ENCODE measurements around the gene DSC2.

The DSC2 gene

DNA sequence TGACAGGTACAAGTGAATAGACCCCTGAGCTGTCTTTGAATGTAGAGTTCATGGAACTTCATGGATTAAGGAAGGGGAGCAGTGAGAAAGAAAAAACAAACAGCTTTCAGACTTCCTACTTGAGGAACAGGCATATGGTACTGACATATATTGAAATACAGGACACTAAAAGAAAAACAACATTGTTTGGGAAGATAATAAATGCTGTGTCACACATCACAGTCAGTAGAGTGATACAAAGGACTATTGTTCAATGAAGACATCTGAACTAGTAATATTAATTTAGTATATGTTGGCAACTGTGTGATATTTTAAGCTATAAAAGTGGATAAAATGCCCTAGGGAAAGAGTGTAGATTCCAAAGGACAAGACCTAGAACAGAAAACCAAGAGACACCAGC lies 3.3 kb downstream of the DSC2 start:
- DNase-seq (ENCODE audit: low read depth): no peak

DNA sequence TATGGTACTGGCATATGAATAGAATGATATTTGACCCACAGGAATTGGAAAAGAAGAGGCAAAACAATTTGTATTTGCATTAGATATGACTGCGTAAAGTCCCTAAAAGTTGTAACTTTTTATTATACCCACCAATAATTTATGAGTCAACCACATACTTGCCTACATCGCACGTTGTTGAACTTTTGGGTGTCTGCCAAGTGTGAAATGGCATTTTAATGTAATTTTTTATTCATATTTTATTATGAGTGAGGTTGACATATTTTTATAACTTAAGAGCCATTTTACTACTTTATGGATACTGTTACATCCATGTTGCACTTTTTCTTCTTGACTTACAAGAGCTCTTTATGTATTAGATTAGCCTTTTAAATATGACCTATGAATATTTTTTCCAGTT lies 4.6 kb downstream of the DSC2 start:
- no peak for DNase-seq (ENCODE audit: low read depth)

DNA sequence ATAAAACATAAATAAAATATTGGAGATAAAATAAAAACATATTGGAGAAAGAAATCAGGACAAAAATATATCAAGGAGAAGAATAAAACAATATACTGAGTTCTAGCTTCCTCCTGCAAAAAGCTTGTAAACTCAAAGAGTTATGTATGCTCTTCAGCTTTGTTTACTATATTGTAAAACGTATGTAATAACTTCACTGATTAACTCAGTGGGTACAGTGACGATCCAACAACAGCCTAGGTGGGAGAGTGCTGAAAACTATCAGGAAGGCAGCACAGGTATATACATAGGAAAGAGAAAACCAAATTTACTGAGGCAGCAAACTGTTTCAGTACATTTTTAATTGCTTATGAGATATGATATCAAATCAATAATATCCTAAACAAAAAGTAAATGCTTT lies 8.3 kb downstream of the DSC2 start:
- DNase-seq (ENCODE audit: low read depth): no peak

DNA sequence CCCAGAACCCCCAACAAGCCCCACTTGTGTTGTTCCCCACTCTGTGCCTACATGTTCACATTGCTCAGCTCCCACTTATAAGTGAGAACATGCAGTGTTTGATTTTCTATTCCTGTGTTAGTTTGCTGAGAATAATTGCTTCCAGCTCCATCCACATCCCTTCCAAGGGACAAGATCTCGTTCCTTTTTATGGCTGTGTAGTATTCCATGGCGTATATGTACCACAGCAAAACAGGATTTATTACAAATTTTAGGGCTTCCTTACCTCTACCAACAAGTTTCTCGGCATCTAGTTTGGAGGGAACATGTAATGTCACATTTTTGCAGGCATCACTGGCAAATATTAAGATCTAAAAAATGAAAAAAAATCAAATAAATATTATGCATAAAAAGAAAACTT lies 8.9 kb downstream of the DSC2 start:
- DNase-seq (ENCODE audit: low read depth): no peak

DNA sequence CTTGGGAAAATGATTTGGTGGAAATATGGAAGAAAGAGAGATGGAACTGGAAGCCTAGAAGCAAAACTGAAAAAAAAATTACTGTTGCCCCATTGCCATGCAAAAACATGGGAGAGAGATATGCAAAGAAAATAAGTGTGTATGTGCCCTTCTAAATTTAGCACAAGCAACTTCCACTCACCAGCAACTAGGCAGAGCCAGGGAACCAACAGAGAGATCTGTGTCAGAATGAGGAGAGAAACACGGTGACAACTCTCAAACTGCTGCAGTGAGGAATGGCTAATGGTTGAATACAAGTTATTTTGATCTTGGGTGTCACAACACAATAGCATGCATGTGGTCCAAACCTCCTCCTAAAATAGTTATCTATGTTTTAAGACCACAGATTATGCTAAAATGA lies 10.9 kb downstream of the DSC2 start:
- DNase-seq (ENCODE audit: low read depth): no peak

DNA sequence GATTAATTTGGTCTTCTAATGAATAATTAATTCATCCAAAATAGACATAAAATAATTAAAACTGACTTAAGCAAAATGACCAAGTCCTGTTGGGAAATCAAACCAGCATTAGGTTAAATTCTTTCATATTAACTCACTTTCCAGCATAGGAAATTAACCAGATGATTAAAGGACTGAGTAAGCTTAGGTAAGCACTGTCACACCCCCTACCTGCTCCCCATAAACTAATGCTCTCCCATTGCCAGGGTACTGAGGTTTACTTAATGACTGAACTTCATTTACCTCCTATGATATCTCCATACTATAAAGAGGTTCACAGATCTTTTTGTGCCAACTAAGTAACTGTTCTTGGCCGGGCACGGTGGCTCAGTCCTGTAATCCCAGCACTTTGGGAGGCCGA lies 13.7 kb downstream of the DSC2 start:
- no peak for DNase-seq (ENCODE audit: low read depth)

DNA sequence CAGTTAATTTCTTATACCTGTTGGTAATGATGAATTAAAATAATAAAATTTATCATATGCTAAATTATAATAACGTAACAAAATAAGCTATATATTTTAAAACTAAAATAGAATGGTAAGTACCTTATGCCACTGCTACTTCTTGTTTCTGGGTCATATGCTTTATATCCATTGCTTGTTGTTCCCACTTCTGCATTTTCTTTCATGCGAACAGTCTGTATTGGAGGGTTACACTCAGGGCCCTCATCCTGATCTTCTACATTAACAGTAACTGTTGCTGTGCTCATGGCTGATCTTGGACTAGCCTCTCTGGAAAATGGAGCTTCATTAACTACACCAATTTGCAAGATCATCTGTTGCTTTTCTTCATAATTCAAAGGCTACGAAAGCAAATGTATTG lies 22.2 kb downstream of the DSC2 start:
- no peak for DNase-seq (ENCODE audit: low read depth)

DNA sequence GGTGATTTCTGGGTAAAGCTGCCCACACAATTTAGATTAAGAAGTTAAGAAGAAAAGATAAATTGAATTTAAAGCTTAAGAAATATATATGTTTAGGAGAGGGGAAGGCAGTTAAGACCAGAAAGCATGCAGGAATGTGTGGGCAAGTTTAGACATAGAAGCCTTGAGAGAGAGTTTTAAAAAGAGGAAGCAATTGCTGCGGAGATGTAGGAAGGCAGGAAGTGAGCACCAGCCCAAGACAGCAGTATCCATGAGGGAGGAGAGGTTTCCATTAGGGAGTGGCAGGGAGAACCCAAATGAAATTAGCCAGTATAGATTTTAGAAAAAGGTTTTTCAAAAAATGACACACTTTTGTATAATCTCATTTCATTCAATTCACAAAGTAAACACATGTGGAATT lies 24.3 kb downstream of the DSC2 start:
- no peak for DNase-seq (ENCODE audit: low read depth)

DNA sequence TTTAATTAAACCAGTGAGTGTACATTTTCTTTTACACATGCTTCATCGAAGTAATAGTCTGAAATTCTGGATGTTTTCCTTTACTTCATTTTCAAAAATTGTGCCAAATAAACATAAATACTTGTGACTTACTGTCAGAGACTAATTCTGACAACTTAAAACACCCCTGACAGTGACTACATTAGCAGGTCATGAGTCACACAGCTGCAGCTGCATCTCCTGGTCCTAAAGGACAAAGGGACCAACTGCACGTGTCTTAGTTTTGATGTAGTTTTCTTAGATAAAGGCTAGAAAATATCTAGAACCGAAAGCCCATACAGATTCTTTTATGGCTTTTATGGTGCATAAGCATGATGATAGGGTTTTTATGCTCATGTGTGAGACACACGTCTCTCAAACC lies 30.0 kb downstream of the DSC2 start:
- no peak for DNase-seq (ENCODE audit: low read depth)

DNA sequence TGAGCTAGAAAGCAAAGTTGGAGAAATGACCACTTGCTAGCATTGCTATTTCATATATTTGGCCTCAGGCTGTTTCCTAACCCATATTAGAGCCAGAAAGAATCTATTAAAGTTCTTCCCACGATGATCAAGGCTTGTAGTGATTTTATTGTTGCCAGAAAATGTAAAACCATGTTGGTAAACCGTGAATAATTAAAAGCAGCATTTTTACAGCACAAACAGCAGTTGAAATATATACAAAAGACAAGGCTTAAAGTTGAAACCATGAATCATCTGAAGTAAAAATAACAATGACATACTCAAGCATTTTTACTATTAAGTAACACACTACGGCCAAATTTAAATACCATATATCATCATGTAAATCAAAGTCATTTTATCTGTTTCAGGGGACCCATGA lies 32.0 kb downstream of the DSC2 start:
- DNase-seq (ENCODE audit: low read depth): no peak

DNA sequence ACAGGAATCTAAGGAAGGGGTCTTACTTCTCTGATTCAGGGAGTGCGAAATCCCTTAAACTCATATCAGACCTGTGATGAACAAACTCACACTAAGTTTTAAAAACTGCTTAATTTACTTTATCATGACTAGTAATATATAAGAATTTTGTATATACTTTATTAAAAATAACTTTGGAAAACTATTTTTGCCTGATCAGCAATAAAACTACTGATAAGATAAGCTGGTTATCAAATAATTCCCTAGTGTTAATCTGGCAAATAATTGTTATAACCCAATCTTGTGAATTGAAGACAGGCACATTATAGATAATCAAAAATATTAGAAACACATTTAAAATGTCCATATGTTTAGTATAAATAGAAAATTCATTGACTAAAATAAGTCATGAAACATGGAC lies 36.0 kb downstream of the DSC2 start:
- DNase-seq (ENCODE audit: low read depth): no peak

DNA sequence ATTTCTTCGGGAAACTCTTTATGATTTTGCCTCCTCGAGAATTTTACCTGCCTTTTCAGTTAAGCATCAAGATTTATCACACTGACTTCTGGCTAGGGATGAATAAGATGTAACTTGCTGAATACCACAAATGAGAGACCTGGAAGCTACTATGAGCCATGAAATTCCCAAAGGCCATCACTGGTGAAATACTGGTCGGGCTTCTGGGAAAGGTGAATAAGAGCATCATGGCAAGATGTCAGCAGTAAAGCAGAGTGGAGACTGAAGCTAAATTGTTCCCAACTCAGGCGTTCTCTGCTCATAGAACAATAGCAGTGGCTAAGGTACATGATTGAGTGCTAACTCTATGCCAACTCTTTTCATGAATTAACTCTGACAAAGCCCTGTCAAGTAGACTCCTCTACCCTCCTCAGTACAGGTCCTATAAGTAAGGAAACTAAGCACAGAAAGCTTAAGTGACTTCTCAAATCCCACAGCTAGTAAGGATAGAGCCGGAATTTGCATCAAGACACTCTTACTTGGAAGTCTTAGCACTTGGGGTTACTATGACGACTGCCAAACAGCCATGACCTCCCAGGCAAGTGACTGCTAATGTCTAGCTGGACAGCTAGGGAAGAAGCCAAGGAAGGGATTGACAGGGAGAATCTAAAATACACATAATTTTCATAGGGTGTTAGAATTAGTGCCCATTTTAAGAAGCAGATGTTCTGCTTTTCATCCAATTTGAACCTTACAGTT lies 37.0 kb downstream of the DSC2 start:
- no peak for DNase-seq (ENCODE audit: low read depth)

DNA sequence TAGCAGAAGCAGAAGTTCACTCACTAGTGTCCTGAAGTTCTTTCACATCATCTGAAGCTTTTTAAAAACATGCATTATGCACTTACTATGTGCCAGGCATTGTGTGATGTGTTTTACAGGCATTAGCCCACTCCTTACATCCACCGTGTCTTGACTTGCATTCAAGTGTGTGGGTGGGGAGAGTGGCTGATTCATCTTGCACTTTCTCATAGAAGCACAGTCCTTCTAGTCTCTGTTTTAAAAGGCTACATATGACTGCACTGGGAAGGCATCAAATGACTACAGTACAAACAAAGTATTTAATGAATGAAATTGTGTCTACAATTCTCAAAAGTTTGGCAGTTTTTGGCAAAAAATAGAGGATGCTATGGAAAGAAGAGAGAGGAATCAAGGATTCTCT lies 38.1 kb downstream of the DSC2 start:
- no peak for DNase-seq (ENCODE audit: low read depth)

DNA sequence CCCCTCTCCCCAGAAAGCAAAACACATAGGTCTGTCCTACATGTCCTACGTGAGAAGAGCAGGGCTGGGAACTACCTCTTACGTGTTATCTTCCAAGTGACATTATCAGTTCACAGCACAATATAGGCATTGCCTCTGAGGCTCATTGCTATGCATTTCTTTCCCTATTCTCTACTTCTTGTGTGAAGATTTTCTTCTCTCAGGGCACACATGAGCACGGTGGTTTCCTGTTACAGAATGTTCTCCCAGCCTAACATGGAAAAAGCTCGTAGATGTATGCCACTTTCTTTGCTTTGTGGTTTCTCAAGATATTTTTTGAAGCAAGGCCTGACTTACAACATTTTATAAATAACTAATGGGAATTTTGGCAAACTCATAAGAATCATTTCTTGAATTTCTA lies 40.3 kb downstream of the DSC2 start:
- no peak for DNase-seq (ENCODE audit: low read depth)

DNA sequence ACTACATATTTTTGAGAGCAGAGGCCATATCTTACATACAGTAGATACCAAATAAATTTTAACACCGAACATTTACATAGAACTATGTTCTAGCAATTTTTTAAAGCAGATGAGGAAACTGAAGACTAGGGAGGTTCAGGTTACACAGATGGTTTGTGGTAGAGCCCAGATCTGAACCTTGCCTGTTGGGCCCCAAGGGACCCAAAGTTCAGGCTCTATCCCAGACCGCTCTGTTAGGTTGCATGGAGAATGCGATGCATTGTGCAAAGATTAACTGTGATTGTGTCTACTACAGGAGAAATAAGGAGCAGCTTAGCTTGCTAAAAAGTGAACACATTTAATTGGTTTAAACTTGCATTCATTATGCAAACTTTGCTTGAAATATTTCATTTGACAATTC lies 43.3 kb downstream of the DSC2 start:
- DNase-seq (ENCODE audit: low read depth): no peak

DNA sequence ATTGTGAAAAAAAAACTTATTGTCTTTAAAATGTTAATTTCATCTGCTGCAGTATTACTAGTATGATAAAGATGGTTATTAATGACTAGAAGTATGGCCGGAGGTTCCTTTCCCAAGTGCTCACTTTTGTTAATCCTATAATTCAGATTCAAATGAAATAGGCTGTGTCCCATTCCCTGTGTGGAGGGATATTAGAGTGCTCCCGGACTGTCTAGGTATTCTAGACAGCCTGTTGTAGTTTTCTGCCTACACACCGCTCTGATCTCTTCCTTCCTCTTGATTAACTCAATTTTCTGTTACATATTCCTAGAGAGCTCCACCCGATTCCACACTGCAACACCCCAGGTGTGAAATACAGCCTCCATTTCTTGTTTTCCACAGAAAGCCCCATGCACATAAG lies 44.3 kb downstream of the DSC2 start:
- no peak for DNase-seq (ENCODE audit: low read depth)

DNA sequence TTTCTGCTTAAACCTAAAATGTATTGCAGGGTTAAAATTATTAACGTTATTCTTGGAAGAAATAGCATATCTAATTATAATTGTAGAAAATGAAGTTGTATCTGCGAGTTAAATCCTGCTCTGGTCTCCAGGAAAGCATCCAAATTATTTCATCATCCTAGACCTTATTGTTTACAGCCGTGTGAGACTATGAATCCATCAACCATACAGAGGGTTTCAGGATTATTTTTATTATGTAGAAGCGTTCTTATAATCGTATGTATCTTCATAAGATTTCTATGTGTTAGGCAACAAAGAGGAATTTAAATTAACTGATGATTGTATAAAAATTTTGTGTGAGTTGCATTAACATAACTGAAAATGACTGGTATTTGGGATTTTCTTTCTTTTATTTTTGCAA lies 45.2 kb downstream of the DSC2 start:
- DNase-seq (ENCODE audit: low read depth): no peak

DNA sequence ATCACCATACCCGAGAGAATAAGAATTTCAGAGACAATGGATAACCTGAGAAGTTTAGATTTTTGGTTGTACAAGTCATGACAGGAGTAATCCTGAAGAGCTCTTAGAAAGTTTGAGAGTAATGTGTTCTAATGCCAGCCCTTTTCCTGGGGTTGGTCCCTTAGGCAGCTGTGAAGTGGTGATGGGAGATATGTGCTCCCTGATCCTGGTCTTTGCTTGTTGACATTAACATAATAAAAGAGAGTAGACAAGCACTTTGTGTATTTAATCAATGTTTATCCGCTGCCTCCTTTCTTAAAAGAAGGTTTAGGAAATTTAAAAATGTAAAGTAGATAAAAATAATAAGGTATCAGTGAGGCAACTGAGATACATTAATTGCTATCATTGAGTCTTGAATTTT lies 45.9 kb downstream of the DSC2 start:
- DNase-seq (ENCODE audit: low read depth): no peak

DNA sequence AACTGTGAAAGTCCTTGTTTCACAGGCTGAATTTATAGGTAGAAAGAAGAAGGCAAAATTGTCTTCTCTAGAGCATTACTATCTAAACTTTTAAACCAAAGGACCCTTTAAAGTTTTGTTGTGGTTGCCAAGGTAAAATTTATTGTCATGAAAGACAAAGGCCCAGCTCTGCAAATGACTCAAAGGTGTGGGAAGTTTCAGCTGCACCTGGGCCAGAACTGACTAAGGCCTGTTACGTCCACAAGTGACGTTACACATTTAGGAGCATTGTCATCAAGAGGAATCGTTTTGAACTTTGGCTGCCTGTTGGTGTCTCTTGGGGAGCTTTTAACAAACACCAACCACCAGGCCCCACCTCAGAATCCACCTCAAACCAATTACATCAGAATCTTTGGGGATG lies 51.6 kb downstream of the DSC2 start:
- DNase-seq (ENCODE audit: low read depth): no peak

DNA sequence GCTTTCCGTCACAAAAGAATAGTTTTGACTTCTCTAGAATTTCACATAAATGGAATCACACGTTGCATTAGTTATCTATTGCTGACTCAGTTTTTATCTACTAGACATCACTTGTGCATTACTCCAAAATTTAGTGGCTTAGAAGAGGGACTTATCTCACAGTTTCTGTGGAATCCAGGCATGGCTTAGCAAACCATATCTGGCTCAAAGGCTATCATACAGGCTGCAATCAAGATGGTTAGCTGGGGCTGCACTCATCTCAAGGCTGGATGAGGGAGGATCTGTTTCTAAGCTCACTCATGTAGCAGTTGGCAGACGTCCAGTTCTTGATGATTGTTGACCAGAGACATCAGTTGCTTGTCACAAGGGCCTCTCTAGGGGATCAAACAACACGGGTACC lies 53.0 kb downstream of the DSC2 start:
- no peak for DNase-seq (ENCODE audit: low read depth)

DNA sequence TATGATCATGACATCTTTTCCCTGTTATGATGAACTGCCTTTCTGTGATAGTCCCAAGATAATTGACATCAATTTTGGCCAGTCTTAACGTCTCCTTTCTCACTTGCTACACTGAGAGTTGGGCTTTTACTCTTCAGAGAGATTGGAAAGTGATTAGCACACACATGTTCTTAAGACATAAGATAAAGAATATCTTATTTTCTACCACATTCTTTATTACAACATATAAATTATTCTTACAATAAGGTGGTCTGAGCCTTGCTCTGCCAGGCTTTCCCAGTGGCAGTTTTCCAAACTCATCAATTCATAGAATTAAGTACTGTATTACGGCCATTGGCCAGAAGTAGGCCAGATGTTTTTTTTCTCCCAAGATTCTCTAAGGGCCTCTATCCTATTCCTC lies 54.0 kb downstream of the DSC2 start:
- DNase-seq (ENCODE audit: low read depth): no peak

DNA sequence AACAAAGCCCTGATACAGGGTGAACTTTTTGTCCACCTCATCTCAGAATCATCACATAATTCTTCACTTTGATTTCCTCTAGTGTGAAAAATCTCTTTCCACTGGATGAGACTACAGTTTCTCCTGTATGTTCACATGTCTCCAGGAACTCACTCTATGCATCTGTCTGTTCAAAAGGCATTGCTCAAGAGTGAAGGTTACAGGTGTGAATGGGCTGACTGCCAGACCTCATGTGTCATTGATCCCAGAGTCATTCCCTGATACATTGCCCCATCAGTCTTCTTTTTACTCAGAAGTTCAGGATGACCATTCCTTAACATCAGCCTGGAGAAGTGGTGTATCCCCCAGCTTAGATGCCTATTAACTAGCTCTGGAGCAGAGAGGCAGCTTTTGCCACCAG lies 55.3 kb downstream of the DSC2 start:
- DNase-seq (ENCODE audit: low read depth): no peak

DNA sequence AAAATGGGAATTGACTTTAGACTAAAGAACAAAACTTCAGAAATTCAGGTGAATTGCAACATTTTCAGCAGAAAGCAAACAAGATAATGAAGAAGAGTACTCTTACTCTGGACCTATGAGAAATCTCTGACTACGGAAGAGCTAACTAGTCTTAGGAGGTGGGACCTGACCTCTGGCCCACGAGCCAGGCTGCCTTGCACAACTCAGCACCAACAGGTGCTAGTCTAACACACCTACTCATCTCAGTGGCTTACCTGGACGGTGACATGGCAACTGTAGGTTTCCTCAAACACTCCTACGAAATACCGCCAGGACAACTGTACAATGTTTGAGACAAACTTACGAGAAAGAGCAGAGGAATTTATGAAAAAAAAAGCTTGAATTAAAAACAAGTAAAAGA lies 56.6 kb downstream of the DSC2 start:
- no peak for DNase-seq (ENCODE audit: low read depth)

DNA sequence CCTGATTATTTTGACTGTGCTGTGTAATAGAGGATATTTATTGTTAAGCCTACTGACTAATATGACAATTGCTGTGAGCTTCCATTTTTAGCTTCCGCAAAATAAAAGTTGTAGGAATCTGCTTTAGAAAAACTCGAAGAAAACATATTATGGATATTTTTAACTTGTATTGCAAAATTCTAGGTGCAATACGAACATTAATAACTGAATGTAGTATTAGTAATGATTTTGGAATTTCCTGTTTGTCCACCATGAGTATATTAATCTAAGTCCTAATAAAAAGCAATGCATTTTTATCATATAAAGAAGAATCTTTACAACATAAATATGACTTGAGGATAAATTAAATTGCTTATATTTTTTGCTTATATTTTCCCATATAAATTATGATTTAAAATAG lies 57.3 kb downstream of the DSC2 start:
- no peak for DNase-seq (ENCODE audit: low read depth)

DNA sequence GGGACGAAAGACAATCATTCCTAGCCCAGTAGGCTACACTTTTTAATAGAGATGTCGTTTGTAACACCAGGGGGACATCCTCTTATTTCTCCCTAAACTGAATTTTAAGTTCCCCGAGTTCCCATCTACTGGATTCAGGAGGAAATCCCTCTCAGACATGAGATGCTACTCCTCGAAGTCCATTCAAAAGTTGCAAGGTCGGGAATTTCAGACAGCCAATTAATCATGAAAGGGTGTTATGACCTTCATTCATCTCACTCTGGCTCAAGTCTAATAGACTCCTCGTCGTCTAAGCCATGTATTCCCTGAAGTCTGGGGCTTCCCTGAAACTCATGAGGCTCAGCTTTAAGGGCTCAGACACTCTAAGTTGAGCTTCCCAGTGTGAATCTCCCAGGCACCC lies 58.5 kb downstream of the DSC2 start:
- no peak for DNase-seq (ENCODE audit: low read depth)
